ENCODE results near the gene STX18.
A peak's percentile ranks its signal among the peaks of the same experiment; 100 is the strongest.

- TF ChIP-seq, protein P1, sequence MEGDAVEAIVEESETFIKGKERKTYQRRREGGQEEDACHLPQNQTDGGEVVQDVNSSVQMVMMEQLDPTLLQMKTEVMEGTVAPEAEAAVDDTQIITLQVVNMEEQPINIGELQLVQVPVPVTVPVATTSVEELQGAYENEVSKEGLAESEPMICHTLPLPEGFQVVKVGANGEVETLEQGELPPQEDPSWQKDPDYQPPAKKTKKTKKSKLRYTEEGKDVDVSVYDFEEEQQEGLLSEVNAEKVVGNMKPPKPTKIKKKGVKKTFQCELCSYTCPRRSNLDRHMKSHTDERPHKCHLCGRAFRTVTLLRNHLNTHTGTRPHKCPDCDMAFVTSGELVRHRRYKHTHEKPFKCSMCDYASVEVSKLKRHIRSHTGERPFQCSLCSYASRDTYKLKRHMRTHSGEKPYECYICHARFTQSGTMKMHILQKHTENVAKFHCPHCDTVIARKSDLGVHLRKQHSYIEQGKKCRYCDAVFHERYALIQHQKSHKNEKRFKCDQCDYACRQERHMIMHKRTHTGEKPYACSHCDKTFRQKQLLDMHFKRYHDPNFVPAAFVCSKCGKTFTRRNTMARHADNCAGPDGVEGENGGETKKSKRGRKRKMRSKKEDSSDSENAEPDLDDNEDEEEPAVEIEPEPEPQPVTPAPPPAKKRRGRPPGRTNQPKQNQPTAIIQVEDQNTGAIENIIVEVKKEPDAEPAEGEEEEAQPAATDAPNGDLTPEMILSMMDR (IDR thresholded peaks at IDR 0.05) = peak in 11 of 12 donors; percentile 34 to 71 (median 50)
- peak in 1 of 2 donors; percentile 10 for TF ChIP-seq POLR2A (IDR thresholded peaks at IDR 0.05)
Observed at GRCh38 chr4:4575284-4576211, 33.7 kb upstream of the STX18 start.
